T-helper 22 cell (primary cell): ENCODE measurements around the gene ZFHX2.
"Not testable (repeated sequence)": the region's sequence is repeated elsewhere in the genome, so short reads cannot be mapped to it uniquely, and the experiment has no call there.

Experiments used
- DNase-seq: peaks from one replicate; pipeline ENCODE4 v3.0.0-alpha.2; 2020; ENCODE audit warnings: low read depth

Gene ZFHX2

DNA sequence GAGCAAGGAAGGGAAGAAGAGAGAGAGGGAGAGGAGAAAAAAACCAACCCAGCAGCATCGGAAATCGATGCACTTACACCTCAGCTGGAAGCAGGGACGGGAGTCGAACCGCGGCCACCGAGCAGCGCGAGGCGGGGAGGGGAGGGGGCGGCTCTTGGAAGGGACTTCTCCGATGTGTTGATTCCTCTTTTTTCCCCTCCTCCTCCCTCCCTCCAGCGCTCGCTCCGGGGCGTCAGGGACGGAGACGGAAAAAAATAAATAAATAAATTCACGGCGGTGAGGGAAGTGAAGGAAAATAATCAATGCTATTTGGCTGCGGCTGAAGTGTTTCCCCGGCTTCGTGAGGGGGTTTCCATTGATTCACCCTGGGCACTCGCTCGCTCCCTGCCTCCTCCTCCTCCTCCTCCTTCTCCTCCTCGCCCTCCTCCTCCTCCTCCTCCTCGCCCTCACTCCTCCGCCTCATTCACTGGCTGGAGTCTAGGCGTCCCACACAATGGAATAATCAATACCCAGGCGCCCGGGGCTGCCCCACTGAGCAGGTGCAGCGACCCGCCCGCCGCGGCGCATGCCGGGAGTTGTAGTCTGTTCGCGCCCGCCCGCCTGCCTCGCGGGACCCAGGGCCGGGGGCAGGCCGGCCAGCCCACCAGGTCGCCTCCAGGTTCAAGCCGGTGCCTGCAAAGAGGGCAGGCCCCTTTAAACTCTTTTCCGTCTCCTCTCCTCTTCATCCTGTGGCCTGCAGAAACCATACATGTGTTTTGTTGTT, at the start of gene ZFHX2:
Gene ZFHX2 (minus strand): TSS at position 500 of the 763 bp plus-strand sequence. CDS start 16,440 bp downstream, outside the sequence.
- peak; percentile 62 for DNase-seq

GRCh38 chr14:23600806-23601205, 49.2 kb upstream of the ZFHX2 start:
- DNase-seq, result no peak

DNA sequence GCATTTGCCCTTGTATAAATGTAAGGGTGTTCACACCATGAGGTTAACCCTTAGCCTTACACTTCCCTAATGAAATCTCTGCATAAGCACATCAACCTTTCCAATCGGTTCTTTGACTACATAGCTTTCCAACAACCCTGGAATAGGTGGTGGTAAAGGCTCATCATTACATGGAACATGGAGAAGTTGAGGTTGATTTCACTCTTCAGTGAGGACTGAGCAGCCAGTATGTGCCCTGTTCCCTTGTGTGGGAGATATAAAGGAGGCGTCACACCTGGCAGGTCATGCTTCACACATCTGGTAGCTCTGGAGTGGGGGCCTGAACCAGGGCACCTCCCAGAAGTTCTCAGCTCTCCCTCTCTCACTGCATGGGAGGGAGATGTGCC, 48.8 kb upstream of the ZFHX2 start:
- DNase-seq, result no peak

DNA sequence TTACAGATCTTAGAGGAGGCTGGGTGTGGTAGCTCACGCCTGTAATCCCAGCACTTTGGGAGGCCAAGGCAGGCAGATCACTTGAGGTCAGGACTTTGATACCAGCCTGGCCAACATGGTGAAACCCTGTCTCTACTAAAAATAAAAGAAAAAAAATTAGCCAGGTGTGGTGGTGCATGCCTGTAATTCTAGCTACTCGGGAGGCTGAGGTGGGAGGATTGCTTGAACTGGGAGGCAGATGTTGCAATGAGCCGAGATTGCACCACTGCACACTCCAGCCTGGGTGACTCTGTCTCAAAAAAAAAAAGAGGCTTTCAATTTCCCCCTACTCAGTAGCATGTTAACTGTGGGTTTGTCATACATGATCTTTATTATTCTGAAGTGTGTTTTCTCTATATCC, 42.6 kb upstream of the ZFHX2 start:
- DNase-seq, result not testable (repeated sequence)

DNA sequence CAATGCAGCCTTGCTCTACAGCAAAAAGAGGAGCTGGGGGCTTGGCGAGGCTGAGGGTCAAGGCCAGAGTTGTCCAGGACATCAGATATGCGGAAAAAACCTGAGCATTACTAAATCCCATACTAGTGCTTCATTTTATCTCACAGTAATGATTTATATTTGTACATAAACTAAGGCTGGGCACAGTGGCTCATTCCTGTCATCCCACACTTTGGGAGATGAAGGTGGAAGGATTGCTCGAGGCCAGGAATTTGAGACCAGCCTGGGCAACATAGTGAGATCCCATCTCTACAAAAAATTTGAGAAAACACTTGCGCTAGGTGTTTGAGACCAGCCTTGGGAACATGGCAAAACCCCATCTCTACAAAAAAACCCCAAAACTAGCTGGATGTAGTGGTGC, 38.6 kb upstream of the ZFHX2 start:
- no peak for DNase-seq

GRCh38 chr14:23589606-23590005, 38.0 kb upstream of the ZFHX2 start:
- DNase-seq, result no peak

GRCh38 chr14:23588884-23589598, 37.5 kb upstream of the ZFHX2 start:
- DNase-seq, result peak; percentile 50

GRCh38 chr14:23584527-23585203, 33.1 kb upstream of the ZFHX2 start:
- DNase-seq, result not testable (repeated sequence)

- DNase-seq, result not testable (repeated sequence)
Measured at GRCh38 chr14:23583761-23584526, 32.4 kb upstream of the ZFHX2 start.

- DNase-seq, result no peak
Measured at GRCh38 chr14:23582906-23583760, 31.6 kb upstream of the ZFHX2 start.

- no peak for DNase-seq
Measured at GRCh38 chr14:23580948-23581281, 29.4 kb upstream of the ZFHX2 start.

GRCh38 chr14:23580152-23580926, 28.8 kb upstream of the ZFHX2 start:
- DNase-seq, result no peak

GRCh38 chr14:23579739-23580138, 28.2 kb upstream of the ZFHX2 start:
- DNase-seq, result no peak

DNA sequence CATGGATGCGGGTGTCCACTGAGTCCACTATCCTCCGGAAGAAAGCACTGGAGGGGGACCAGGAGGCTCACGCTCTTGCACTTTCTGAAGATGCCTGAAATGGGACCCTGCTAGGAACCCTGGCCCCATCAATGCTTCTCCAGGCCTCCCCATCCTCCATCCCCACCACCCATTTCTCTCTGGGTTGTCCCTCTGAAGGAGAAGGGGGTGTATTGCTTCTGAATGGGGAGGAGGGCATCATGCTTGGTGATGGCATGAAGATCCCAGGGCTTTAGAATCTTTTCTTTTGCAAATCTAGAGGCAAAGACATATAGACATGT, 27.7 kb upstream of the ZFHX2 start:
- no peak for DNase-seq

GRCh38 chr14:23578560-23579310, 27.2 kb upstream of the ZFHX2 start, which contains the start of gene JPH4:
Gene JPH4, minus strand, starts transcription at chr14:23578790. Its CDS starts 1,337 bp downstream, at chr14:23577453.
- DNase-seq, result no peak

- DNase-seq, result no peak
Measured at GRCh38 chr14:23577710-23578392, 26.3 kb upstream of the ZFHX2 start.

- no peak for DNase-seq
Measured at GRCh38 chr14:23577004-23577681, 25.6 kb upstream of the ZFHX2 start.

- DNase-seq, result no peak
Measured at GRCh38 chr14:23573384-23574015, 21.9 kb upstream of the ZFHX2 start.
